Measurements from ENCODE around the gene PRDM16.

PRDM16 gene

GRCh38 chr1:3176820-3177219 lies 107.8 kb downstream of the PRDM16 start:
- Histone ChIP-seq H3K4me1 (ENCODE audit: insufficient read depth, low read length) (no peaks in the 10 kb centered on the region), H3K36me3 (ENCODE audit: insufficient read depth, low read length) (no peaks in the 10 kb centered on the region), H3K9ac (ENCODE audit: low read depth, low read length) (no peak overlapping the region), H3K9me3 (ENCODE audit: control insufficient read depth, insufficient read depth, low read length) (no peaks in the 10 kb centered on the region; the same call in 1 of the 2 replicates)

- H3K4me1 ChIP-seq (ENCODE audit: insufficient read depth, low read length) = no peaks in the 10 kb centered on the region
- no peak overlapping the region for H3K9ac ChIP-seq (ENCODE audit: low read depth, low read length)
- H3K36me3 ChIP-seq (ENCODE audit: insufficient read depth, low read length) = no peaks in the 10 kb centered on the region
- H3K9me3 ChIP-seq (ENCODE audit: control insufficient read depth, insufficient read depth, low read length) = no peaks in the 10 kb centered on the region; the same call in 1 of the 2 replicates
Observed at GRCh38 chr1:3178279-3178678, 109.3 kb downstream of the PRDM16 start.

- no peak overlapping the region for H3K9ac ChIP-seq (ENCODE audit: low read depth, low read length)
- H3K4me1 ChIP-seq (ENCODE audit: insufficient read depth, low read length) = no peaks in the 10 kb centered on the region
- H3K9me3 ChIP-seq (ENCODE audit: control insufficient read depth, insufficient read depth, low read length) = no peaks in the 10 kb centered on the region; the same call in 1 of the 2 replicates
- H3K36me3 ChIP-seq (ENCODE audit: insufficient read depth, low read length) = no peaks in the 10 kb centered on the region
Observed at GRCh38 chr1:3179471-3179870, 110.5 kb downstream of the PRDM16 start.

GRCh38 chr1:3180915-3181314 lies 111.9 kb downstream of the PRDM16 start:
- no peaks in the 10 kb centered on the region for H3K36me3 ChIP-seq (ENCODE audit: insufficient read depth, low read length)
- no peaks in the 10 kb centered on the region for H3K4me1 ChIP-seq (ENCODE audit: insufficient read depth, low read length)
- no peaks in the 10 kb centered on the region; the same call in 1 of the 2 replicates for H3K9me3 ChIP-seq (ENCODE audit: control insufficient read depth, insufficient read depth, low read length)
- no peak overlapping the region for H3K9ac ChIP-seq (ENCODE audit: low read depth, low read length)

- Histone ChIP-seq H3K9ac (ENCODE audit: low read depth, low read length) (no peak overlapping the region), H3K36me3 (ENCODE audit: insufficient read depth, low read length) (no peaks in the 10 kb centered on the region), H3K9me3 (ENCODE audit: control insufficient read depth, insufficient read depth, low read length) (no peaks in the 10 kb centered on the region; the same call in 1 of the 2 replicates), H3K4me1 (ENCODE audit: insufficient read depth, low read length) (no peaks in the 10 kb centered on the region)
Observed at GRCh38 chr1:3181956-3182355, 113.0 kb downstream of the PRDM16 start.

GRCh38 chr1:3183411-3183810 lies 114.4 kb downstream of the PRDM16 start:
- H3K36me3 ChIP-seq (ENCODE audit: insufficient read depth, low read length) = no peaks in the 10 kb centered on the region
- H3K9me3 ChIP-seq (ENCODE audit: control insufficient read depth, insufficient read depth, low read length) = no peaks in the 10 kb centered on the region; the same call in 1 of the 2 replicates
- no peaks in the 10 kb centered on the region for H3K4me1 ChIP-seq (ENCODE audit: insufficient read depth, low read length)
- no peak overlapping the region for H3K9ac ChIP-seq (ENCODE audit: low read depth, low read length)

GRCh38 chr1:3183813-3184212 lies 114.8 kb downstream of the PRDM16 start:
- Histone ChIP-seq H3K9me3 (ENCODE audit: control insufficient read depth, insufficient read depth, low read length) (no peaks in the 10 kb centered on the region; the same call in 1 of the 2 replicates), H3K9ac (ENCODE audit: low read depth, low read length) (no peak overlapping the region), H3K36me3 (ENCODE audit: insufficient read depth, low read length) (no peaks in the 10 kb centered on the region), H3K4me1 (ENCODE audit: insufficient read depth, low read length) (no peaks in the 10 kb centered on the region)

- Histone ChIP-seq H3K9ac (ENCODE audit: low read depth, low read length) (no peak overlapping the region), H3K9me3 (ENCODE audit: control insufficient read depth, insufficient read depth, low read length) (no peaks in the 10 kb centered on the region; the same call in 1 of the 2 replicates), H3K36me3 (ENCODE audit: insufficient read depth, low read length) (no peaks in the 10 kb centered on the region), H3K4me1 (ENCODE audit: insufficient read depth, low read length) (no peaks in the 10 kb centered on the region)
Observed at GRCh38 chr1:3184666-3185065, 115.7 kb downstream of the PRDM16 start.

GRCh38 chr1:3185896-3186525 lies 117.0 kb downstream of the PRDM16 start:
- Histone ChIP-seq H3K9me3 (ENCODE audit: control insufficient read depth, insufficient read depth, low read length) (no peaks in the 10 kb centered on the region; the same call in 1 of the 2 replicates), H3K36me3 (ENCODE audit: insufficient read depth, low read length) (no peaks in the 10 kb centered on the region), H3K4me1 (ENCODE audit: insufficient read depth, low read length) (no peaks in the 10 kb centered on the region), H3K9ac (ENCODE audit: low read depth, low read length) (no peak overlapping the region)

- Histone ChIP-seq H3K9me3 (ENCODE audit: control insufficient read depth, insufficient read depth, low read length) (peaks cover 2% of the 10 kb centered on the region), H3K4me1 (ENCODE audit: insufficient read depth, low read length) (no peaks in the 10 kb centered on the region), H3K9ac (ENCODE audit: low read depth, low read length) (no peak overlapping the region), H3K36me3 (ENCODE audit: insufficient read depth, low read length) (no peaks in the 10 kb centered on the region)
Observed at GRCh38 chr1:3186526-3186921, 117.5 kb downstream of the PRDM16 start.

- no peaks in the 10 kb centered on the region for H3K4me1 ChIP-seq (ENCODE audit: insufficient read depth, low read length)
- no peaks in the 10 kb centered on the region for H3K36me3 ChIP-seq (ENCODE audit: insufficient read depth, low read length)
- no peak overlapping the region for H3K9ac ChIP-seq (ENCODE audit: low read depth, low read length)
- peaks cover 10% of the 10 kb centered on the region for H3K9me3 ChIP-seq (ENCODE audit: control insufficient read depth, insufficient read depth, low read length)
Observed at GRCh38 chr1:3187415-3188149, 118.6 kb downstream of the PRDM16 start.

- H3K4me1 ChIP-seq (ENCODE audit: insufficient read depth, low read length) = no peaks in the 10 kb centered on the region
- no peak overlapping the region for H3K9ac ChIP-seq (ENCODE audit: low read depth, low read length)
- no peaks in the 10 kb centered on the region for H3K36me3 ChIP-seq (ENCODE audit: insufficient read depth, low read length)
- peaks cover 10% of the 10 kb centered on the region for H3K9me3 ChIP-seq (ENCODE audit: control insufficient read depth, insufficient read depth, low read length)
Observed at GRCh38 chr1:3188150-3188971, 119.4 kb downstream of the PRDM16 start.

- Histone ChIP-seq H3K9ac (ENCODE audit: low read depth, low read length) (no peak overlapping the region), H3K9me3 (ENCODE audit: control insufficient read depth, insufficient read depth, low read length) (peaks cover 10% of the 10 kb centered on the region), H3K36me3 (ENCODE audit: insufficient read depth, low read length) (no peaks in the 10 kb centered on the region), H3K4me1 (ENCODE audit: insufficient read depth, low read length) (no peaks in the 10 kb centered on the region)
Observed at GRCh38 chr1:3190256-3191041, 121.4 kb downstream of the PRDM16 start.

- Histone ChIP-seq H3K4me1 (ENCODE audit: insufficient read depth, low read length) (no peaks in the 10 kb centered on the region), H3K9me3 (ENCODE audit: control insufficient read depth, insufficient read depth, low read length) (peaks cover 10% of the 10 kb centered on the region), H3K36me3 (ENCODE audit: insufficient read depth, low read length) (no peaks in the 10 kb centered on the region), H3K9ac (ENCODE audit: low read depth, low read length) (no peak overlapping the region)
Observed at GRCh38 chr1:3192361-3192760, 123.4 kb downstream of the PRDM16 start.
